Measurements from ENCODE around the gene ATXN1.

Gene ATXN1

DNA sequence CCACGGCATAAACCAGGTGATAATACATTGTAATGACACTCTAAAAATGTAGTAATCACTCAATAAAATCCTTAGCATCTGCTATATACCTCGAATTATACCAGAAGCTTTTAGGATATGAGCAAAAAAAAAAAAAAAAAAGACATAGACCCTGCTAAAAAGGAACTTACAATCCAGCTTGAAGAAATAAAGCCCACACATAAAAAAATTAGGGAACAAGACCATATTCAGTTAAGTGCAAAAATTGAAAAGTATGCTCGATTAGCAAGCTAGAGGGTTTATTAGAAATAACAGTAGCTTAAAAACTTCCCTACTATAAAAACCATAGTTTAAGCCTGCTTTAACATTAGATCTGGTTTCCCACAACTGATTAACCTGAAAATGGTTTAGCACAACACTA is 387.2 kb downstream of the ATXN1 start:
- DNase-seq = no peak

DNA sequence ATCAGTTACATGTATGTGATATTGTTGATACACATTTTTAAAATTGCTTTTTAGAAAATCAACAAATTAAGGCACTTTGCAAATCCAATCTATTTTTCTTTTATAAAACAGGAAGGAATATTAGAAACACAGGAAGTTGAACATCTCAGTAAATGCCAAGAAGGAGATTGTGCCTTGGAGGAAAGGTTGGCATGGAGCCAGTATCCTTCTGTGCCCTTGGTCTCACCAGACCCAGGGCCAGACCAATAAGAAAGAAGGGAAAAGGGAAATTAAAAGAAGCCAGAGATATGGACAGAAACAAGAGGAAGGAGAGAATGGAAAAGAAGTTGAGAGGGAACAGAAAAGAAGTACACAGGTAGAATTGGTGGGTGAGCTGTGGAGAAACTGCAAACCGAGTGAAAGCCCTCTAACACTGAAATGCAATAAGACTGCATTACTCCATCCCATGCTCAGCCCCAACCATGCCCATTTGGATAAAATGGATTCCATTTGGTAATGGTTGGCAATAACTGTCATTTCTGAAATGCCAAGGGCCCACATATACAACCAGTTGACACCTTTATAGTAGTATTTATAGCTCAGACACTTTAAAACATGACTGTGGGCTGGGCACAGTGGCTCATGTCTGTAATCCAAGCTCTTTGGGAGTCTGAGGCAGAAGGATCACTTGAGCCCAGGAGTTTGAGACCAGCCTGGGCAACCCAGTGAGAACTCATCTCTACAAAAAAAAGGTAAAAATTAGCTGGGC is 389.1 kb downstream of the ATXN1 start:
- no peak for DNase-seq

DNA sequence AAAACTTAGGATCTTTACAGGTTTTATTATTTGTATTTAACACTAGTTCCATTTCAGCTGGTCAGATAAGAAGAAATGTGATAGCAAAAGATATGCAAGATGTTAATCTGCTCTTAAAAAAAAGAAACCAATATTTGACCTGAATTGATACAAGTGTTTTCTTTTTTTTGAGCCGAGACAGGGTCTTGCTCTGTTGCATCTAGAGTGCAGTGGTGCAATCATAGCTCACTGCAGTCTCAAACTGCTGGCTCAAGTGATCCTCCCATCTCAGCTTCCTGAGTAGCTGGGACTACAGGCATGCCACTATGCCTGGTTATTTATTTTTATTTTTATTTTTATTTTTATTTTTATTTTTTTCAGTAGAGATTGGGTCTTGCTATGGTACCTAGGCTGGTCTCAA is 389.9 kb downstream of the ATXN1 start:
- no peak for DNase-seq

DNA sequence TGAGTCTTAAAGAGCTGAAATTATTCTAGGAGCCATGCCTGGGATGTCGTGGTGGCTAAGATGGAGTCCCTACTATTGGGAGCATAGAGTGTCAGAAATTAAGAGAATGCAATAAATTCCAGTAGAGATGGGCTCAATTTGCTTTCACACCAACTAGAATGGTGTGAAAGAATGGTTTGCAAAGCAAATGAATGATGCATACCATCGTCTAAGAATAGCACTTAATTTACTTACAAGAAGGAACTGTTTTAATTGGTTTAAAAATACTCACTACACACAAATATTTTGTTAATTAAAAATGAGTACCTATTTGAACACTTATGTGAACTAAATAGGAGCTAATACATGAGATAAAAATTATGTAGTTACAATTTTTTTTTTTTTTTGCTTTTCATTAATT is 390.3 kb downstream of the ATXN1 start:
- no peak for DNase-seq

DNA sequence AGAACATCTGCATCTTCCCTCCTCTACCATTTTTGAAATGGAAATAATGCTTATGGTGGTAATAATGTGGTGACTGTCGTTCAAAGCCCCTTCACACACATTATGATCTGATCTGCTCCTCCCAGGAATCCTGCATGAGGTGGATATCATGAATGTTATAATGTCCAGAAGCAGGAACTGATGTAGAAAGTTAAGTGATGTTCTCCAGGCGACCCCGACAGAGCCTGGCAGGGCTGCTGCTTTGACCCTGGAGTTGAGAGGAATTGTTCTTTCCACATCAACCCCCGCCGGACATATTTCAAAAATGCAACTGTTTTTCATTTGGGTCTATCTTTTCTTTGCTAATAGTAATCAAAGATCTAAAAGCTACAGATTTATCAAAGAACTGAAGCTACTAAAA is 391.3 kb downstream of the ATXN1 start:
- no peak for DNase-seq

DNA sequence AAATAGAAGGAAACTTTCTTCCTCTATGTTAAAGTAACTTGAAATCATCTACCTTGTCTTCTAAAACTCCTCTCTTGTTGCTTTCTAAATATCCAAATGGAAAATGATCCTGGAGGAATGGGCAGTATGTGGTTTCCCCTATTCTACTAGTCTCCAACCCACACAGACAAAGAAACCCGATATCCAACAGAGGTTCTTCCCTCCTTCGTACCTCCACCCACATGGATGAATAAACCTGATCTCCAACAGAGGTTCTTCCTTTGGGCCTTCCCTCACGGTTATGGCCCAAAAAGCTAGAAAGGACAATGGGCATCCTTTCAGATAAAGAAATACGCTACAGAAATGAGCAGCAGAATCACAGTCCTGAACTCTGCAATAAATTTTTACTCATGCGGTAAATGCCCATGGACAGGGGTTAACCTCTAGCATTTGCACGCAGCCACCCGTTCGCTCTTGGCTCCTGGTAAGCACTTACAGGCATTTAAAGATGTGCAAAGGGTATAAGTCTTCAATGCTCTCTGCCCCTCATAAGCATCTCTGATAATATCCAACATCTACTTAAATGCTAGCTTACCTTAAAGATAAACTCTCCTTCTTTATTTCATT is 392.0 kb downstream of the ATXN1 start:
- DNase-seq = no peak

DNA sequence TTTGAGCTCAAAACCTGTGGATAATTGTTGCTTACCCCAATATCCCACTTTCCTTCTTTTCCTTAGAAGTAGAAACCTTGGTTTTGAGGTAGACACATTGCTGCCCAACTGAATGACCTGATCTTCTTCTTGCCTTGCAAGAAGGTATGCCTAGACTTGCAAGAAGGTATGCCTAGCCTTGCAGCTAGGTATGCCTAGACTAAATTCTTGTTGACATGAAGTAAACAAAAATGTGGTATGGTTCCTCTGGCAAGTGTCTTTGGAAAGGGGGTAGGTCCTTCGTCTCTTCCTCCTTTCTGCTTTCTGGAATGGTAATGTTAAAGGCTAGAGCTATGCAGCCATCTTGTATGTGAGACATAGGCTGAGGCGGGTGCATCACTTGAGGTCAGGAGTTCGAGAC is 393.7 kb downstream of the ATXN1 start:
- no peak for DNase-seq

DNA sequence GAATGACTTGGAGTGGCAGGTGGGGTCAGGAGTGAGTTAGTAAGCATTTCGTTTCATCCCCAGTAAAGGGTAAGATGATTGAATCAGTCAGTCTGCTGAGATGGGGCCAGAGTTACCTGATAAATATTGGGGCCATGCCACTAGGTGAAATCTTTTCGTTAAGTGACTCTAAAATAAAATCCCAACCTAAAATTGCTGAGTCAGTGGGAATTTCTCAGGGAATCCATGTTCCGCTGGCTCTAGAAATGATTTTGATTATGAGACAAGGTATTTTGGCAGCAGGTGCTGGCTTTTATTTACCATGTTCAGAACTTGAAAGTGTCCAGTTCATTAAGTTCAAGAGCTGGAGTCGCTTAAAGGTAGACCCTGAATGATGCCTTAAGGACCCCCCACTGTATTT is 397.5 kb downstream of the ATXN1 start:
- no peak for DNase-seq

DNA sequence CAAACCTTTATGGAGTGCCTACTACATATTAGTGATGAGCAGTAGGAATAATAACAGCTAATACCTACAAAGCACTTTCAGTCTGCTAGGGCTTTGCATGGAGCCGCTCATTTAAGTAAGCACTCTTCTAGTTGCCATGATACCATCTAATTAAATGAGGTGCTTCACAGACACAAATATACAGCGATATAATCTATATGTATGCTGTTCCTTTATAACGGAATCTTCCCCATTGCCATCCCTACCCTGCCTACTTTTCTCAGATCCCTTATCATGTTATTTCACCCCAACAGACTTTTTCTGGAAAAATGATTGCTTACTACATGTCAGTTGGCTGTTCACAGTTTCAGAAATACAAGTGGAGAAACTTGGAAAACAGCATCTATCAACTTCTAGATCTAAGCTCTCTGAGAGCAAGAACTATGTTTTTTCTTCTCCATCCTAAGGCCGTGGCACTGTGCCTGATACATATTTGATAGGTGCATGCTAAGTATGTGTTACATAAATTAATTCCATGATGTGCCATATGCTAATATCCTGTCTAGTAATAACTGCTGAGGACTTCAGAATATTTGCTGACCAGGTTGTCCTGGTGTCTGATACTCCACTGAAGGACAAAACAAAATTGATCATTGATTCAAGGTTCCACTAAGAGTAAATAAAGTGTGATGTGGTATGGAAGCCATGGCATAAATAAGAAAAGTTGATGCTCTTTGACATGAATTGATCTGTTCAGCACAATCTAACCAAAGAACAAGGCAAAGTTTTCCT is 398.3 kb downstream of the ATXN1 start:
- no peak for DNase-seq

DNA sequence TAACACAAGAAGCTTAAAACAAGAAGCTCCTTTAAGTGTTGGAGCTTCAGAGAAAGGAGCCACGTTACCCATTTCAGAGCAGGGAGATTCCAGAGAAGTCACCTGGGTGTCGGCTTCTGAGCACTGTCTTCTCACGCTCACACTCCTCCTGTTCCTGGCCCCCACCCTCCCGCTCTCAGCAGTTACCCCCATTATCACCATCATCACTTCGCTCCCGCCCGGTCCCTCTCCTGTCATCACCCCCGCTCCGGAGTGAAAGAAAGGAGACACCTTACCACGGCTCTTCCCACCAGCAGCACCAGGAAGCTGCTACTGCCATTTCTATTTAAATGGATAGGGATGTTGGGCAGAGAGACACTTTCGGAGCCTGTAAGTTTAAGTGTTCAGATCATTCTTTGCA is 399.0 kb downstream of the ATXN1 start:
- DNase-seq = no peak

DNA sequence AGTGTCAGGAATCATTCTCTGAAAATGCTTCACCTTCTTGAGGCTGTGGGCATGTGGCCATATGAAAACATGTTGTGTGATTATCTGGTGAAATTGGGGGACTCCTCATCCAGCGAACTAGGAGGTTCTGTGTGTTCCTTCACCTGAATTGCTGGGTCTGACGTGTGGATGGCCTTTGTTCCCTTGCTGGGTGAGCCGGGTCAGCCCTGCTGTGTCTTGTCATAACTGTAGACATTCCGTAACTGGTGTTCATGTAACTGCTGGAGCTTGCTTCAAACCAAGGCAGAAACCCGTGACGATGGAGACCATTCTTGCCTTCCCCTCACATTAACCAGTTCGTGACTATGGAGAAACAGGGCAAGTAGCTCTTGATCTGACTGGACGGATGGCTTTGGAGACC is 399.4 kb downstream of the ATXN1 start:
- DNase-seq = no peak

DNA sequence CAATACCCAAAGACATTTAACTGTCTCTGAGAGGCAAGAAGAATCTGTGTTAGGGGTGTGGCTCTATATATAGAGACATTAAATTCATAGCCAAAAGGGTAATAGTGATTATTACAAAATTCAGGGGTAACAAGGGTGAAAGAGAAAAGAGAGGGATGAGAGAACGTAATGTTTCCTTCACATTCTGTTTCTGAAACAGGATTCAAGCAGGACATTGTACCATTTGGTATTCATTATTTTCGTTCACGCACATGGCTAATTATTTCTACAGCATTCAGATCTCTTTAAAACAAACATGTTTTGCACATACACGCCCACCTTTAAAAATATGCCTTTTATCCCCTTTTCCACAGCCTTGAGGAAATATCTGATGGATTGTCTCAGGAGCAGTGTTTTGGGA is 400.1 kb downstream of the ATXN1 start:
- DNase-seq = no peak

DNA sequence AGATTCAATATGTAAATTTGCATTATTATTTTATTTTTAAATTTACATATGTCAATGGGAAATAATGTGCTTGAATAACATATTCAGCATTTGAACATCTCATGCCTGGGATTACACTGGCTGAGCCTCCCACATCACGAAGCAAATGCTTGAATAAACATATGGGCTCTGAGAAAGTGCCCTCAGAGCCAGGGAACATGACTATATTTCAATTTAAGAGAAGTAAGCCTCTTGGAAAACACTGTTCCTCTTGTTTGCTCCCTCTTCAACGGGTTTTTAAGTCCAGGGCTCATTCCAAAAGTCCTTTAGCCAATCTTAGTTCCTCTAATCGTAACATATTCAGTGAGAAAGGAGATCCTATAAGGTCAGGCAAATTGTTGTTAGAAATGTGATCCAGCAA is 400.9 kb downstream of the ATXN1 start:
- no peak for DNase-seq

DNA sequence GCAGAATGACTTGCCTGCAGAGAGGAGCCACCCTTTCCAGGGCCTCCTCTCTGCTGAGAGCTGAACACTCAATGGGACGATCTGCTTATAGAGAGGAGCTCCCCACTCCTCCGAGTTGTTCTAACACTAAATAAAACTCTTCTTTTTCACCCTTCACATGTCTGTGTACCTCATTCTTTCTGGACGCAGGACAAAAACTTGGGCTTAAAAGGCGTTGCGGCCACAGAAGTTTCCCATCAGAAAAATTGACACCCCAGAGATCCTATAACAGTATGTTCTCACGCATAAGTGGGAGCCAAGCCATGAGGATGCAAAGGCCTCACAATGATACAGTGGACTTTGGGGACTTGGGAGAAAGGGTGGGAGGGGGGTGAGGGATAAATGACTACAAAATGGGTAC is 401.7 kb downstream of the ATXN1 start:
- DNase-seq = no peak

DNA sequence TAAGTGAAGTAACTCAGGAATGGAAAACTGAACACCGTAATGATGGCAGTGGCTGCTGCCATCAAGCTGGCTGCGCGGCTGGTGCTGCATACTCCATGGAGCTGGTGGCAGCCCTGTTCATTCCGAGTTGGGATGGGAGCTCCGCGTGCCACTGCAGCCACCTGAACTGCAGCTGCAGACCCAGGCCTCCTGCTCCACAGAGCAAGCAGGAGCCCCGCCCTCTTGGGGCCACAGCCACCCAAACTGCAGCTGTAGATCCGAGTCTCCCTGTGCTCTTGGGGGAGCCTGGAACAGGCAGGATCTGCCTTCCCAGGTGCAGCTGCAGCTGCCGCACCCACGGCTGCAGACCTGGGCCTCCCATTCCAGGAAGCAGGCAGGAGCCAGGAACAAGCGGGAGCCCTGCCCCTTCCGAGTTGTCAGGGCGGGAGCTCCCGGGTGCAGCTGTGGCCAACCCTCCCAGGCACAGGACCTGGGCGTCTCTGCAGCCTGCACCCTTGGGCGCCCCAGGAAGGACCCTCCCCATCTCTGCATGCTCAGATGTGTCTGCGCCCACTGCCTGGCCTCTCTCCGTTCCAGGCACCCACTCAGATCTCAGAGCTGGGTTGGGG is 402.6 kb downstream of the ATXN1 start:
- DNase-seq = no peak

DNA sequence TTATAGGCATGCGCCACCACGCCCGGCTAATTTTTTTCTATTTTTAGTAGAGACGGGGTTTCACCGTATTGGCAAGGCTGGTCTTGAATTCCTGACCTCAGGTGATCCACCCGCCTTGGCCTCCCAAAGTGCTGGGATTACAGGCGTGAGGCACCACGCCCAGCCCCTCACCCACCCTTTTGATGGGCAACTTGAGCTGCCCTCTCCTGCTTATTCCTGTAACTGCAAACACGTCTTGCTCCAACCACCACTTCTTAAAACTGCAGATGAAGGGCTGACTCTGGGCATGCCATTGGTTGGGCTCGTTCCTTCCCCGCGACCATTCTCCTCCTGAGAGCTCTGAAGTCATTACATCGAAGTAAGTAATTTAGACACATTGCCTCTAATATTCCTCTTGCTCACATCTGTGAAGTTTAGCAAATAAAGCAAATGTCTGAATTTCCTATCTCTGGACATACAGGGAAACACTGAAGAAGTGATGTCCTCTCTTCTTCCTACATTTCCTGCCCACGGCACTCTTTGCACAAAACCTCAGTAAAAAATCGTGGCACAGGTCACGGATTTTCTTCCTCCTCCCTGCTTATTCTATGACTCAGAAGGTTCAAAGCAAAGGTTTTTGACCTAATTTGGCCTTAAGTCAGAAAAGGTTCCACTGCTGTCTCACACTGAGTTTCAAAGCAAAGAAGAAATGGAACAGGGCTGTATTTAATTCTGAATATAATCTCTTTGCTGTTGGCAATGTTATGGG is 405.4 kb downstream of the ATXN1 start:
- no peak for DNase-seq

DNA sequence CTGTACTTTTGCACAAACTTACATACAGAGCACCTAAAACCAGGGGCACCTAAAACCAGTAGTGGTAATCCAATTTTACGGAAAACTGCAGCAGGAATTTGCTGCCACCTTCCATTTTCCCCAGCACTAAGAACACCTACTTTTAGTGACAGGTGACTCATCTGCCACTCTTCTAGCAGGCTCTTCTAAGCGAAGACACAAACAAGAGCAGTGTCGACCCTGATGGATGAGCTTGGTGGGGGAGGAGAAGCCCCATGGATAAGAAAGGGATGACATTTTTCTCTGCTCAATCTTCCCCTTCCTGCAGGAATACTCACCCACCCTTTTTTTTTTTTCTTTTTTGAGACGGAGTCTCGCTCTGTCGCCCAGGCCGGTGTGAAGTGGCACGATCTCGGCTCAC is 406.0 kb downstream of the ATXN1 start:
- no peak for DNase-seq

DNA sequence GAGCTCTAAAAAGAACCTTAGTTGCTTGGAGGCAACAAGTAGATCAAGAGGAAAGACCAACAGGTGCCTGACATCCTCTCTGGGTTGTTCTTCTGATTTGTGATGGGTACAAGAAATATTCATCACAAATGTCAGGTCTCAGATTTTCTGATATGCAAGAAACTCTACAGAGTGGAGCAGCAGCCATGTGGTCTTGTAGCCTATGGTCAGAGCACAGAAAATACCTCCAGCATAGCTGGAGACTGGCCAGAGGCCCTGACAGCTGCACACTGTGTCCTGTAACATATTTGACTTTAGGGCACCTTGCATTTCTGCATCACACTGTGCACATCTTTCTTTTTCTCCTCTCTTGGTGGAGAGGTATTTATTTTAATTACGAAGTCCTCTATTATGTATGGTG is 406.6 kb downstream of the ATXN1 start:
- no peak for DNase-seq

DNA sequence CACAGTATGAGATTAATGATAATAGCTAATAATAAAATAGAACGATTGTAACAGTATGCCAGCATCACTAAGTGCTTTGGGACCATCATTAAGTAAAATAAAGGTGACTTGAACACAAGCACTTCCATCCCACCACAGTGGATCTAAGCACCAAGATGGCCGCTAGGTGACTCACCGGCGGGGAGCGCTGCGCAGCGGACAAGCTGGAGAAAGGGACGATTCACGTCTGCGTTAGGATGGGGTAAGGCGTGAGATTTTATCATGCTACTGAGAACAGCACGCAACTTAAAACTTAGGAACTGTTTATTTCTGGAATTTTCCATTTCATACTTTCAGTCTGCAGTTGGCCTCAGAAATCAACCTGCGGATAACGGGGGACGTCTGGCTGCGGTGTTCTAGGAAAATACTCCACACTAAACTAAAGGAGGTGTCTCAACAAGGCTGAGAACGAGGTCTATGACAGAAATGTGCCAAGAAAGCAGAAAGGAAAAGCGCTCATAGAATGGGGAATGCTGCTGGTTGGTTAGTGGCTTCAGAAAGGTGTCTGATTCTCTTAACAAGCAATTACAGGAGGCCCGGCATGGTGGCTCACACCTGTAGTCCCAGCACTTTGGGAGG is 408.3 kb downstream of the ATXN1 start:
- no peak for DNase-seq

DNA sequence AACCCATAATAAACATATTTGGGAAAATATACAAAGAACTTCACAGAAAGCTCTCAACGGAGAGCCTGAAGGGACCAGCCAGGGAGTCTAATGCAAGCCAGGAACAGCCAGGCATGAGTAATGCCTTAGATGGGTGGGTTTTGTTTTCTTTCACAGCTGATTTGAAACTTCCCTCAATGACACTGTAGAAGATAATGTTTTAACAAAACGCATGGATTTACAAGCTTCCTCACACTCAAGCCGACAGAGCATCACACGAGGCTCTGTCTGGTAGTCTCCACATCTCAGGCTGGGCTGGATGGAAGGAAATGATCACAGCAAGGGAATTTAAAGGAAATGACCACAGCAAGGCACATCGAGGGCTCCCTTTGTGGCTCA is 409.0 kb downstream of the ATXN1 start:
- no peak for DNase-seq

DNA sequence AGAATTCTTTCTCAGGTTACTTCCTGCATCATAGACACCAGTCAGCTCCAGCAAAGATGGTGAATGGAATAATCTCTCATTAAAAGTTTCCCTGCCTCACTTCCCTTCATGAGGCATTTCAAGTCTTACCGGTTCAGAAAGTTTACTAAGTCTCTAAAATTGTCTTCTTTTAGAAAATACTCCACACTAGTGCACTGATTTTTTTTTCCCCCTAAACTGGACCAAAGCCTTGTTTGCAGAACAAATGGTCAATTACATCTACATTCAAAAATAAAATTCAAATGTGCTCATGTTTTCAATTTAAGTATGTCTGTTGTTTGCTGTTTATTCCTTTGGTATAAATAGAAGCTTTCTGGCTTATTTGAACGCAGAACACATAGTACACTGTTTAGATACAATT is 411.7 kb downstream of the ATXN1 start:
- no peak for DNase-seq

DNA sequence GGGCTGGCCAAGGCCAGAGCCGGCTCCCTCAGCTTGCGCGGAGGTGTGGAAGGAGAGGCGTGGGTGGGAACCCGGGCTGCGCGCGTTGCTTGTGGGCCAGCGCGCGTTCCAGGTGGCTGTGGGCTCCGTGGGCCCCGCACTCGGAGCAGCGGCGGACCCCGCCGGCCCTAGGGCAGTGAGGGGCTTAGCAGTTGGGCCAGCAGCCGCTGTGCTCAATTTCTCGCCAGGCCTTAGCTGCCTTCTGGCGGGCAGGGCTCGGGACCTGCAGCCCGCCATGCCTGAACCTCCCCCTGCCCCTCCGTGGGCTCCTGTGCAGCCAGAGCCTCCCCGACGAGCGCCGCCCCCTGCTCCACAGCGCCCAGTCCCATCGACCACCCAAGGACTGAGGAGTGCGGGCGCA is 414.4 kb downstream of the ATXN1 start:
- no peak for DNase-seq

Data from CD4-positive, alpha-beta T cell treated with Interleukin-21 for 1 hour (primary cell).